Right renal cortex interstitium (tissue), 3 donors: ENCODE data around the gene EFHC2. TPM values are rescaled to one million over a fixed set of nuclear protein-coding genes. Genes with fewer than 3 reads are reported as not detected.
"Not testable (repeated sequence)": the region's sequence is repeated elsewhere in the genome, so short reads cannot be mapped to it uniquely, and the experiment has no call there.

Experiments
- DNase-seq, 3 donors: peaks; one replicate each; pipeline ENCODE4 v3.0.0-alpha.2; 2013; ENCODE audit warnings: low read depth in 3 of 3, low spot score in 2 of 3
- polyA plus RNA-seq, 3 donors: library from polyadenylated mRNA; unstranded; fragments of 120-200 nt; gene quantifications; one replicate each; pipeline ENCODE4 v1.2.1, GENCODE V29; 2013; ENCODE audit not compliant: insufficient read length in 3 of 3

Gene EFHC2
- polyA plus RNA-seq, 3 donors = 8.9 to 11.1 (median 9.5) TPM

GRCh38 chrX:44234541-44234940, 108.9 kb downstream of the EFHC2 start:
- no peak for DNase-seq

- DNase-seq = no peak
Measured at GRCh38 chrX:44234116-44234515, 109.4 kb downstream of the EFHC2 start.

- no peak for DNase-seq
Measured at GRCh38 chrX:44232081-44232480, 111.4 kb downstream of the EFHC2 start.

GRCh38 chrX:44228621-44229020, 114.9 kb downstream of the EFHC2 start:
- DNase-seq = no peak

GRCh38 chrX:44227991-44228390, 115.5 kb downstream of the EFHC2 start:
- no peak for DNase-seq

GRCh38 chrX:44225667-44226066, 117.8 kb downstream of the EFHC2 start:
- DNase-seq = no peak

GRCh38 chrX:44224760-44225159, 118.7 kb downstream of the EFHC2 start:
- DNase-seq = no peak

GRCh38 chrX:44223150-44223549, 120.3 kb downstream of the EFHC2 start:
- DNase-seq = no peak

- DNase-seq = no peak
Measured at GRCh38 chrX:44218465-44218864, 125.0 kb downstream of the EFHC2 start.

GRCh38 chrX:44216171-44216570, 127.3 kb downstream of the EFHC2 start:
- no peak for DNase-seq

- DNase-seq = no peak
Measured at GRCh38 chrX:44203791-44204190, 139.7 kb downstream of the EFHC2 start.

- DNase-seq = no peak
Measured at GRCh38 chrX:44202596-44202995, 140.9 kb downstream of the EFHC2 start.

GRCh38 chrX:44189116-44189515, 154.4 kb downstream of the EFHC2 start:
- no peak for DNase-seq

- DNase-seq = not testable (repeated sequence)
Measured at GRCh38 chrX:44187915-44188314, 155.6 kb downstream of the EFHC2 start.

GRCh38 chrX:44183329-44183728, 160.1 kb downstream of the EFHC2 start:
- DNase-seq = no peak

GRCh38 chrX:44178274-44179053, 165.0 kb downstream of the EFHC2 start:
- no peak for DNase-seq

GRCh38 chrX:44175455-44175854, 168.0 kb downstream of the EFHC2 start:
- DNase-seq = no peak

- no peak for DNase-seq
Measured at GRCh38 chrX:44174061-44174460, 169.4 kb downstream of the EFHC2 start.

- no peak for DNase-seq
Measured at GRCh38 chrX:44173219-44173618, 170.3 kb downstream of the EFHC2 start.

- DNase-seq = no peak
Measured at GRCh38 chrX:44167116-44167515, 176.4 kb downstream of the EFHC2 start.

- no peak for DNase-seq
Measured at GRCh38 chrX:44162964-44163475, 180.5 kb downstream of the EFHC2 start.

- DNase-seq = no peak
Measured at GRCh38 chrX:44157858-44158257, 185.6 kb downstream of the EFHC2 start.

- no peak for DNase-seq
Measured at GRCh38 chrX:44157283-44157682, 186.2 kb downstream of the EFHC2 start.
